Uterus (tissue), 2 donors: Measurements from ENCODE around the gene GREB1.

Experiments
- POLR2A ChIP-seq, 2 donors: fragments of 450-650 bp; IDR thresholded peaks; one replicate each; pipeline ENCODE4 v1.6.1; 2016; ENCODE audit warnings: antibody characterized with exemption in 2 of 2, mild to moderate bottlenecking in 1 of 2, moderate library complexity in 1 of 2
- TF ChIP-seq, protein P1 (sequence below), 4 experiments: fragments of 200-600 bp in 2 of 4; fragments of 450-650 bp in 2 of 4; sonication (generic) in 2 of 4; IDR thresholded peaks; one replicate each; pipeline ENCODE4 v1.5.1; 2016 to 2019; ENCODE audit warnings: antibody characterized with exemption in 4 of 4, mild to moderate bottlenecking in 2 of 4, moderate library complexity in 1 of 4

DNA sequence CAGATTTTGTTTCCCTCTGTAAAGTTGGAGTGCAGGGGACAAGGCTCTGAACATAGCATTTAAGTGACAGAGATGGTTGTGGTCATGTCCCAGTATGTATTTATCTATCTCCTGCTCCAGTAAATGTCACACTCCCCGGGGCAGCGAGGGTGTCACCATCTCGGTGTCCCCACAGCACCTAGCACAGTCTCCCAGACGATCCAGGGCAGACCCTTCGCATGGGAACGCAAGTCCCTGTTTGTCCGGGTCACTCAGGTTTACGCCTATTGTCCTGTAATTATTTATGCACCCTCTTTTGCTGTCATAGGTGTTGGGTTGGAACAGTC, 148.7 kb downstream of the GREB1 start:
- TF ChIP-seq, protein P1, sequence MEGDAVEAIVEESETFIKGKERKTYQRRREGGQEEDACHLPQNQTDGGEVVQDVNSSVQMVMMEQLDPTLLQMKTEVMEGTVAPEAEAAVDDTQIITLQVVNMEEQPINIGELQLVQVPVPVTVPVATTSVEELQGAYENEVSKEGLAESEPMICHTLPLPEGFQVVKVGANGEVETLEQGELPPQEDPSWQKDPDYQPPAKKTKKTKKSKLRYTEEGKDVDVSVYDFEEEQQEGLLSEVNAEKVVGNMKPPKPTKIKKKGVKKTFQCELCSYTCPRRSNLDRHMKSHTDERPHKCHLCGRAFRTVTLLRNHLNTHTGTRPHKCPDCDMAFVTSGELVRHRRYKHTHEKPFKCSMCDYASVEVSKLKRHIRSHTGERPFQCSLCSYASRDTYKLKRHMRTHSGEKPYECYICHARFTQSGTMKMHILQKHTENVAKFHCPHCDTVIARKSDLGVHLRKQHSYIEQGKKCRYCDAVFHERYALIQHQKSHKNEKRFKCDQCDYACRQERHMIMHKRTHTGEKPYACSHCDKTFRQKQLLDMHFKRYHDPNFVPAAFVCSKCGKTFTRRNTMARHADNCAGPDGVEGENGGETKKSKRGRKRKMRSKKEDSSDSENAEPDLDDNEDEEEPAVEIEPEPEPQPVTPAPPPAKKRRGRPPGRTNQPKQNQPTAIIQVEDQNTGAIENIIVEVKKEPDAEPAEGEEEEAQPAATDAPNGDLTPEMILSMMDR (IDR thresholded peaks at IDR 0.05), result no peak
- TF ChIP-seq POLR2A (IDR thresholded peaks at IDR 0.05), result no peak
